LNCAP (cell line): ENCODE data around the gene DCC.

Experiments used
- TF ChIP-seq, protein P1 (sequence below): fragments of 450-650 bp; IDR thresholded peaks from 2 replicates; pipeline ENCODE4 v1.5.1; 2017; ENCODE audit warnings: mild to moderate bottlenecking

The DCC gene

DNA sequence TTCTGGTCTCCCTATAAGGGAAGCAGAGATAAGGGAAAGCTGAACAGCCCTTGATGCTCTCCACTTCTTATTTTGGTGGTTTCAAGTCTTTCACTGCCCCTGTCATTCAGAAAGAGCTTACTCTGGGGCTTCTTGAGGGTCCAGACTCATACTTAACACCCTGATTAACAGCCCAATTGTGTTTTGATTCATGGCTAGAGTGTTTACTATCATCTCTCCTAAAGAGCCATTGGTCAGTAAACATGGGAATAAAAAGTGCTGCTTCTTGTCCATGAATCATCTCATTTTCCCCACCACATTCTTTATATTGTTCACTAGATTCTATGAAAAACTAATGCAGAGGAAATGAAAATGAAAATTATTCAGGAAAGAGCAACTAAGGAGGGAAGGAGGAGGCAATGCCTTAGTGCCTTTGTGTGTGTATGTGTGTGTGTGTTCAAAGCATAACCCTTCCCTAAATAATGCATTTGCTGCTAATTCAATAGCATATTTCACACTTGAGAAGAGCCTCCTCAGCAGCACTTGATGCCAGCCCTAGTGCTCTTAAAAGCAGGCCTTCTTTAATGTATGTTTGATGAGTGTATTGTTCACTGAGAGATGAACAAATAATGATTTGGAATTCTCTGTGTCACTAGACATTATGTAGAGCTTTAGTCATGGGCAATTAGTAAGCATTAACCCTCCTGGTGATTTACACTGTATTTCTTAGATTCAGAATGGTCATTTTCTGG lies 63.5 kb downstream of the DCC start:
- TF ChIP-seq, protein P1, sequence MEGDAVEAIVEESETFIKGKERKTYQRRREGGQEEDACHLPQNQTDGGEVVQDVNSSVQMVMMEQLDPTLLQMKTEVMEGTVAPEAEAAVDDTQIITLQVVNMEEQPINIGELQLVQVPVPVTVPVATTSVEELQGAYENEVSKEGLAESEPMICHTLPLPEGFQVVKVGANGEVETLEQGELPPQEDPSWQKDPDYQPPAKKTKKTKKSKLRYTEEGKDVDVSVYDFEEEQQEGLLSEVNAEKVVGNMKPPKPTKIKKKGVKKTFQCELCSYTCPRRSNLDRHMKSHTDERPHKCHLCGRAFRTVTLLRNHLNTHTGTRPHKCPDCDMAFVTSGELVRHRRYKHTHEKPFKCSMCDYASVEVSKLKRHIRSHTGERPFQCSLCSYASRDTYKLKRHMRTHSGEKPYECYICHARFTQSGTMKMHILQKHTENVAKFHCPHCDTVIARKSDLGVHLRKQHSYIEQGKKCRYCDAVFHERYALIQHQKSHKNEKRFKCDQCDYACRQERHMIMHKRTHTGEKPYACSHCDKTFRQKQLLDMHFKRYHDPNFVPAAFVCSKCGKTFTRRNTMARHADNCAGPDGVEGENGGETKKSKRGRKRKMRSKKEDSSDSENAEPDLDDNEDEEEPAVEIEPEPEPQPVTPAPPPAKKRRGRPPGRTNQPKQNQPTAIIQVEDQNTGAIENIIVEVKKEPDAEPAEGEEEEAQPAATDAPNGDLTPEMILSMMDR = no peak

- TF ChIP-seq, protein P1 = no peak
Observed at GRCh38 chr18:52408800-52409302, 68.9 kb downstream of the DCC start.

DNA sequence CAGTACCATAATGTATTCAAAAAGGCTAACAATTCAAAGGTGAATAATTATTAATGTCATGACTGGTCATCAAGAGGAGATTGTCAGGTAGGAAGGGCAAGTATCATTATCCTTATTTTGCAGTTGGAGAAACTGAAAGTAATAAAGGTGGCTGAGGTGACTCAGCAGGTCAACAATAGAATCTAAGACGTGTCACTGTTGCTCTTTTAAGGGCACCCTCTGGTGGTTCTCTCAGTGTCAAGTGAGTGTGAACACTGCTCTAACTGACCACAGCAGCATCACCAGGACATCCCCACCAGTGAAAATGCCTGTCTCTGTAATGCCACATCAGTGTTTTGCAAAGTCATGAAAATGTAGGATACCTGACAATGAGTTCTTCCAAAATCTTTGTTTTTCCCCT lies 69.7 kb downstream of the DCC start:
- TF ChIP-seq, protein P1 = no peak

DNA sequence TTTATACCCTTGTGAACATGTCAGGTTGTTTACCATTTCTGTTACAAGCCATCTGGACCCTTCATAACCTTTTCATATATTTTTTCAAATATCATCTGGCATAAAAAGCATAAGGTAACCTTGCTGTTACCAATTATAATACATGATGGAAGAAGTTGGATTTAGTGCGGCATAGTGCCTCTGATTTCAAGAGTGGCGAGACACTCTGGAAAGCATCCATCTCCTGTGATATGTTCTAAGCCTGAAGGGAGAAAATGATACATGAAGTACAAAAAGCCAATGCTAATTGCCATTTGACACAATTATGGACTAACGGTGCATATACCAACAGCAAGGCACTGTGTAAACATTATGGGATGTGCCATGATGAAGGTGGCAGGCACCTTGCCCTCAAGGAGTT lies 75.1 kb downstream of the DCC start:
- TF ChIP-seq, protein P1 = no peak

GRCh38 chr18:52422985-52423601 lies 83.1 kb downstream of the DCC start:
- TF ChIP-seq, protein P1 = no peak

GRCh38 chr18:52426041-52426440 lies 86.0 kb downstream of the DCC start:
- TF ChIP-seq, protein P1 = no peak

- TF ChIP-seq, protein P1 = no peak
Observed at GRCh38 chr18:52426462-52426861, 86.5 kb downstream of the DCC start.
